ENCODE results near the gene GTSE1.

The GTSE1 gene

DNA sequence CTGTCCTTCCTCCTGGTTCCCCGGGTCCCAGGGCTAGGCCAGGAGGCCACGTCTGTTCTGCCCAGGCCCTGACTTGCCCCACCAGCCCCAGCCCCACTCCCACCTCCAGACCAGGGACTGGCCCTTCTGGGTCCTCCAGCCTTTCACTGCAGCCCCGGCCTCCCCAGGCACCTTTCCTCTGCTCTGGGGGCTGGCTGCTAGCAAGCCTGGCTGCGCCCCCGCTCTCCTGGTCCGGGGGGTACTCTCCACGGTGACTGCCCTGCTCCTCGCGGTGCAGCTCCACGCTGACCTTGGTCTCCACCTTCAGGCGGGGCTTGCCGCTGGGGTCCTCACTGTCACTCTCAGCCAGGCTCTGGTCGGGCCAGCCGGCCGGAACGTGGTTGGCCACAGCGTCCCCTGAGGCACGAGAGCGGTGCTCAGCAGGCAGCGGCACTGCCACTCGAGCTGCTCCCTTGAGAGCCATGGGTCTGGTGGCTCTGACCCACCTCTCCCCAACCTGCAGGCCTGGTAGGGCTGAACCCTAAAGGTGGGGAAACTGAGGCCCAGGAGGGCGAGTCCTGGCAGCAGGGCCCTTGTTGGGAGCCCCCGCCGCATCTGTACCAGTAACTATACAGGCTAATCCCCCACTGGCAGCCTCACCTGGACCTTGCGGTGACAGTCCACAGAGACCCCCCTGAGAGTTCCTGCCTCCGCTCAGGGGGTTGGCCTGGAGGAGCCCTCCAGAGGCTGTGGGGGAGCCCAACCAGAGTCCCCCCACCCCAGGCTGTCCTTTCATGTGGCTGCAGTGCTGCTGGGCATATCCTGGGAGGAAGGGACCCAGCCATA is 67.9 kb downstream of the GTSE1 start:
- H2BK120ac ChIP-seq (ENCODE audit: low read depth, low read length) = no peak overlapping the region
- no peak overlapping the region for H3K14ac ChIP-seq (ENCODE audit: low read length in 2 of 2)
- no peaks in the 10 kb centered on the region for H3K9me3 ChIP-seq (ENCODE audit: control insufficient read depth, low read length)
- H4K8ac ChIP-seq (ENCODE audit: low read length) = no peak overlapping the region
- H2BK15ac ChIP-seq (ENCODE audit: low read depth, poor library complexity, severe bottlenecking) = no peak overlapping the region
- H3K18ac ChIP-seq (ENCODE audit: low read depth in 1 of 2, low read length in 2 of 2) = no peak overlapping the region
- no peak overlapping the region for H3K4ac ChIP-seq (ENCODE audit: low read depth in 1 of 2, low read length in 2 of 2)
- no peak overlapping the region for H2AK5ac ChIP-seq (ENCODE audit: low read length, severe bottlenecking)
- H2AFZ ChIP-seq (ENCODE audit: low read depth, low read length) = no peak overlapping the region
- no peak overlapping the region for H3K4me2 ChIP-seq (ENCODE audit: low read length, poor library complexity, severe bottlenecking)
- H3K27me3 ChIP-seq (ENCODE audit: control insufficient read depth in 1 of 2, insufficient read depth in 1 of 2, low read length in 2 of 2) = peaks cover 0 to 58% of the 10 kb centered on the region in 2 experiments
- no peak overlapping the region for H3K9ac ChIP-seq (ENCODE audit: low read length)
- H3K4me1 ChIP-seq (ENCODE audit: control insufficient read depth, insufficient read depth, low read depth, low read length) = peaks cover 8% of the 10 kb centered on the region
- no peak overlapping the region for H3K23ac ChIP-seq (ENCODE audit: low read length in 2 of 2)
- no peak overlapping the region for H3K4me3 ChIP-seq (ENCODE audit: insufficient read depth in 1 of 2, low read depth in 1 of 2, low read length in 2 of 2)
- H3K36me3 ChIP-seq (ENCODE audit: control insufficient read depth in 1 of 2, insufficient read depth in 2 of 2, low read depth in 1 of 2, low read length in 2 of 2) = peaks cover 0 to 74% of the 10 kb centered on the region in 2 experiments
- H2BK12ac ChIP-seq (ENCODE audit: low read length in 2 of 2) = no peak overlapping the region
- no peaks in the 10 kb centered on the region for H3K79me1 ChIP-seq (replicated peaks; ENCODE audit: low read length, poor library complexity, severe bottlenecking)
- H2BK5ac ChIP-seq (ENCODE audit: low read depth, low read length, poor library complexity, severe bottlenecking) = no peak overlapping the region
- no peak for DNase-seq
- 91% methylated on average over 26 of the region's 26 CpGs for WGBS
- no peak overlapping the region for H3K27ac ChIP-seq (ENCODE audit: low read length, poor library complexity, severe bottlenecking)
- no peak overlapping the region for H4K91ac ChIP-seq (ENCODE audit: low read length)

DNA sequence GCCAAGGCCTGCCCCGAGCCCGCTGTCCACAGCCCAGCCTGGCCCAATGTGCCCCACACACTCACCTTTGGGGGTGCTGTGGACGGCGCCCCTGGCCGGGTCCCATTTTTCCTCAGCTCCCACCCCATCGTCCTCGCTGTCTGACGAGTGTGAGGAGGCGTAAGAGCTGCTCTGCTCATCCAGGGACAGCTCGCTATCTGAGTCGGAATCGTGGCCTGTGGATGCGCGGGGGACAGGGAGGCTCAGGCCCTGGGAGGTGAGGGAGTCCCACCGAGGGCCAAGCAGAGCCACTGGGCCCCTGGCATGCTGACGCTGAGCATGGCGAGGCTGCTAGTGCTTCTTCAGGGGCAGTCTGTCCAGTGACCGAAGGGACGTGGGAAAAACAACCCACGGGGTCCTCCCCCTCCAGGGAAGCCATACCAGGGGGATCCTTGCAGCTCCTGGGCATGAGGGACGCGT is 68.5 kb downstream of the GTSE1 start:
- H3K27me3 ChIP-seq (ENCODE audit: control insufficient read depth in 1 of 2, insufficient read depth in 1 of 2, low read length in 2 of 2) = peaks cover 0 to 58% of the 10 kb centered on the region in 2 experiments
- H2AFZ ChIP-seq (ENCODE audit: low read depth, low read length) = no peak overlapping the region
- H2BK120ac ChIP-seq (ENCODE audit: low read depth, low read length) = no peak overlapping the region
- H4K8ac ChIP-seq (ENCODE audit: low read length) = no peak overlapping the region
- no peak overlapping the region for H3K4me3 ChIP-seq (ENCODE audit: insufficient read depth in 1 of 2, low read depth in 1 of 2, low read length in 2 of 2)
- H3K79me1 ChIP-seq (replicated peaks; ENCODE audit: low read length, poor library complexity, severe bottlenecking) = no peaks in the 10 kb centered on the region
- no peaks in the 10 kb centered on the region for H3K9me3 ChIP-seq (ENCODE audit: control insufficient read depth, low read length)
- H4K91ac ChIP-seq (ENCODE audit: low read length) = no peak overlapping the region
- H3K27ac ChIP-seq (ENCODE audit: low read length, poor library complexity, severe bottlenecking) = no peak overlapping the region
- H2BK15ac ChIP-seq (ENCODE audit: low read depth, poor library complexity, severe bottlenecking) = no peak overlapping the region
- no peak overlapping the region for H3K18ac ChIP-seq (ENCODE audit: low read depth in 1 of 2, low read length in 2 of 2)
- H2BK5ac ChIP-seq (ENCODE audit: low read depth, low read length, poor library complexity, severe bottlenecking) = no peak overlapping the region
- H3K14ac ChIP-seq (ENCODE audit: low read length in 2 of 2) = no peak overlapping the region
- H2AK5ac ChIP-seq (ENCODE audit: low read length, severe bottlenecking) = no peak overlapping the region
- H3K4me1 ChIP-seq (ENCODE audit: control insufficient read depth, insufficient read depth, low read depth, low read length) = peaks cover 8% of the 10 kb centered on the region
- no peak overlapping the region for H3K4ac ChIP-seq (ENCODE audit: low read depth in 1 of 2, low read length in 2 of 2)
- no peak overlapping the region for H3K9ac ChIP-seq (ENCODE audit: low read length)
- H3K4me2 ChIP-seq (ENCODE audit: low read length, poor library complexity, severe bottlenecking) = no peak overlapping the region
- H3K23ac ChIP-seq (ENCODE audit: low read length in 2 of 2) = no peak overlapping the region
- peaks cover 0 to 78% of the 10 kb centered on the region in 2 experiments for H3K36me3 ChIP-seq (ENCODE audit: control insufficient read depth in 1 of 2, insufficient read depth in 2 of 2, low read depth in 1 of 2, low read length in 2 of 2)
- 87% methylated on average over 22 of the region's 22 CpGs for WGBS
- no peak overlapping the region for H2BK12ac ChIP-seq (ENCODE audit: low read length in 2 of 2)
- DNase-seq = no peak

DNA sequence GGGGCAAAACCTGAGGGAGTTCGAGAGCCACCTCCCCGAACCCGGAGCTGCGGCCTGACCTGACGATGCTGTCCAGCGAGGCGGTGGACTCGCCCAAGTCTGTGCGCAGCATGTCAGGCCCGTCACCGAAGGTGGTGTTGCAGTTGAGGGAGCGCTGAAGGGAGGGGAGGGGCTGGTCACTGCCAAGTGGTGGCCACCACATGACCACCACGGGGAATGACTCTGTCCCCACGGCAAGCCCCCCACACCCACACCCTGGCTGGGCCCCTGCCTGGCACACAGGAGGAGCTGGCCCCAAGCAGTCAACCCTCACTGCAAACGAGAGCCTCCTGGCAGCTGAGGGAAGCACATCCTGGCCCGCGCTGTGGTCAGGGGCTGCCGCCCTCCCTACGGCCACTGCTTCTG is 69.7 kb downstream of the GTSE1 start:
- DNase-seq = no peak
- H3K4me3 ChIP-seq (ENCODE audit: insufficient read depth in 1 of 2, low read depth in 1 of 2, low read length in 2 of 2) = no peak overlapping the region
- no peak overlapping the region for H2AFZ ChIP-seq (ENCODE audit: low read depth, low read length)
- H2BK5ac ChIP-seq (ENCODE audit: low read depth, low read length, poor library complexity, severe bottlenecking) = no peak overlapping the region
- H3K79me1 ChIP-seq (replicated peaks; ENCODE audit: low read length, poor library complexity, severe bottlenecking) = no peaks in the 10 kb centered on the region
- H3K4me1 ChIP-seq (ENCODE audit: control insufficient read depth, insufficient read depth, low read depth, low read length) = peaks cover 8% of the 10 kb centered on the region
- no peaks in the 10 kb centered on the region for H3K9me3 ChIP-seq (ENCODE audit: control insufficient read depth, low read length)
- peaks cover 0 to 87% of the 10 kb centered on the region in 2 experiments for H3K36me3 ChIP-seq (ENCODE audit: control insufficient read depth in 1 of 2, insufficient read depth in 2 of 2, low read depth in 1 of 2, low read length in 2 of 2)
- no peak overlapping the region for H3K4ac ChIP-seq (ENCODE audit: low read depth in 1 of 2, low read length in 2 of 2)
- no peak overlapping the region for H3K4me2 ChIP-seq (ENCODE audit: low read length, poor library complexity, severe bottlenecking)
- WGBS = 82% methylated on average over 14 of the region's 19 CpGs
- no peak overlapping the region for H2BK15ac ChIP-seq (ENCODE audit: low read depth, poor library complexity, severe bottlenecking)
- no peak overlapping the region for H3K9ac ChIP-seq (ENCODE audit: low read length)
- H2BK120ac ChIP-seq (ENCODE audit: low read depth, low read length) = no peak overlapping the region
- no peak overlapping the region for H2AK5ac ChIP-seq (ENCODE audit: low read length, severe bottlenecking)
- H3K14ac ChIP-seq (ENCODE audit: low read length in 2 of 2) = no peak overlapping the region
- H3K23ac ChIP-seq (ENCODE audit: low read length in 2 of 2) = no peak overlapping the region
- H3K18ac ChIP-seq (ENCODE audit: low read depth in 1 of 2, low read length in 2 of 2) = no peak overlapping the region
- no peak overlapping the region for H4K91ac ChIP-seq (ENCODE audit: low read length)
- H3K27me3 ChIP-seq (ENCODE audit: control insufficient read depth in 1 of 2, insufficient read depth in 1 of 2, low read length in 2 of 2) = peaks cover 0 to 58% of the 10 kb centered on the region in 2 experiments
- no peak overlapping the region for H4K8ac ChIP-seq (ENCODE audit: low read length)
- H2BK12ac ChIP-seq (ENCODE audit: low read length in 2 of 2) = no peak overlapping the region
- no peak overlapping the region for H3K27ac ChIP-seq (ENCODE audit: low read length, poor library complexity, severe bottlenecking)

DNA sequence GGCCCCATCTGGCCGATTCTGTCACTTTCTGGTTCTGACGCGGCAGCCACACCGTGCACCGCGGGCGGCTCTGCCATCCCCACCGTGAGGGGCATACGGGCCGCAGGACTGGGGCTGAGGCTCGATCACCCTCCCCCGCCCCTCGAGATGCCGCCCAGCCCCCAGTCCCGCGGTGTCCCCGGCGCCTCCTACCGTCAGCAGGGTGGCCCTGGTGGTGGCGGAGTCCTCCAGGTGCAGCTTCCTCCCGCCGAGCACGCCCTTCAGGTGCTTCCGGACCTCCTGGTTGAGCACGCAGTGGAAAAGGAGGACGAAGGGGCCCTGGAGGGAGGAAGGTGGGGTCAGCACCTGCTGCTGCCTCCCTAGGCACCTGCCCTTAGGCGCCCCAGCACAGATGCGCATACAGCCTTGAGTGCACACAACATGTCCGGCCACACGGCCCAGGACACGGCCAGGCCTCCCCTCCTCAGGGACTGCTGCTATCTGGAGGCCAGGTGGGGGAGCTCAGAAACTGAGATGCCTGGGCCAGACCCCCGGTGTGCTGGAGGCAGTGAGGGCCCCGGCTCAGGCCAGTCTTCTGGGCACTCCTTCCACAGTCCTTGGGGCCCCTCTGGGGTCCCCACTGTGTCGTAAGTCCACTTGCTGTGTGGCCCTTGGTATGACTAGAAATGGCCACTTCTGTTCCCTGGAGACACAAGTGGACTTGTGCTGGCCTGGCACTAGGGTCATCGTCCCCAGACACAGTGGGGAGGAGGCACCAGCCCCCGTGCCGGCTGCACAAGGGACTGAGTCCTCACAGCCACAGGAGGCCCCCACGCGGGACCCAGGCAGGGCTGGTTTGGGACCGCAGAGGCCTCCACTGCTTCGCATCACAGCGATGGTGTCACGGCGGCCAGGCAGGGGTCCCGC is 70.4 kb downstream of the GTSE1 start:
- Histone ChIP-seq H2BK5ac (ENCODE audit: low read depth, low read length, poor library complexity, severe bottlenecking) (no peak overlapping the region), H3K4me3 (ENCODE audit: insufficient read depth in 1 of 2, low read depth in 1 of 2, low read length in 2 of 2) (no peak overlapping the region), H3K27me3 (ENCODE audit: control insufficient read depth in 1 of 2, insufficient read depth in 1 of 2, low read length in 2 of 2) (peaks cover 0 to 53% of the 10 kb centered on the region in 2 experiments), H3K36me3 (ENCODE audit: control insufficient read depth in 1 of 2, insufficient read depth in 2 of 2, low read depth in 1 of 2, low read length in 2 of 2) (peaks cover 0 to 83% of the 10 kb centered on the region in 2 experiments), H3K18ac (ENCODE audit: low read depth in 1 of 2, low read length in 2 of 2) (no peak overlapping the region), H3K27ac (ENCODE audit: low read length, poor library complexity, severe bottlenecking) (no peak overlapping the region), H3K4ac (ENCODE audit: low read depth in 1 of 2, low read length in 2 of 2) (no peak overlapping the region), H2BK12ac (ENCODE audit: low read length in 2 of 2) (no peak overlapping the region), H4K91ac (ENCODE audit: low read length) (no peak overlapping the region), H3K79me1 (replicated peaks; ENCODE audit: low read length, poor library complexity, severe bottlenecking) (no peaks in the 10 kb centered on the region), H3K4me2 (ENCODE audit: low read length, poor library complexity, severe bottlenecking) (no peak overlapping the region), H3K14ac (ENCODE audit: low read length in 2 of 2) (no peak overlapping the region), H3K4me1 (ENCODE audit: control insufficient read depth, insufficient read depth, low read depth, low read length) (peaks cover 7% of the 10 kb centered on the region), H4K8ac (ENCODE audit: low read length) (no peak overlapping the region), H2BK15ac (ENCODE audit: low read depth, poor library complexity, severe bottlenecking) (no peak overlapping the region), H3K9me3 (ENCODE audit: control insufficient read depth, low read length) (no peaks in the 10 kb centered on the region), H3K23ac (ENCODE audit: low read length in 2 of 2) (no peak overlapping the region), H3K9ac (ENCODE audit: low read length) (no peak overlapping the region), H2AFZ (ENCODE audit: low read depth, low read length) (no peak overlapping the region), H2AK5ac (ENCODE audit: low read length, severe bottlenecking) (no peak overlapping the region), H2BK120ac (ENCODE audit: low read depth, low read length) (no peak overlapping the region)
- 68% methylated on average over 42 of the region's 45 CpGs for WGBS
- no peak for DNase-seq
